Heart left ventricle (tissue), 13 donors: ENCODE measurements around the gene SCFD2.

ENCODE experiments used
- POLR2A ChIP-seq, 2 donors: fragments of 450-650 bp; IDR thresholded peaks; one replicate each; pipeline ENCODE4 v1.6.1; 2017; ENCODE audit warnings: antibody characterized with exemption in 2 of 2, mild to moderate bottlenecking in 2 of 2, moderate library complexity in 2 of 2
- TF ChIP-seq, protein P1 (sequence below), 12 donors: fragments of 200-600 bp; sonication (generic) in 4 of 12; IDR thresholded peaks; one replicate each; pipeline versions ENCODE4 v1.5.0 to v1.8.0; 2018 to 2022; ENCODE audit warnings: antibody characterized with exemption in 12 of 12, mild to moderate bottlenecking in 5 of 12
- donor health status: ischemic (EF 13 %, LVEDD 7.1; RV severe dilation, severe dysfunction).
- donor health status: DM: no; HTN: yes; CAD: no.
- donor health status: DM: no; HTN: no; CAD: no.
- donor health status: ischemic (EF 25% LVEDD 6.9; RV normal size, moderate dysfunction).
- donor health status: ischemic (EF 25% LVEDD 5.7; RV mildly dilated, moderate dysfunction).
- donor health status: ischemic (EF 35%, LVEDD 5.7; RV mildly dilated, moderate dysfunction).
- donor health status: nonischemic (EF 11% LVEDD 7.7; RV severe dilation, severe dysfunction).
- donor health status: DM: yes; HTN: yes; CAD: no.
- donor health status: PGD.
- donor health status: ischemic (EF 29% LVEDD 5.4; RV normal size, mild dysfunction).
- donor health status: nonischemic (EF 23%, LVEDD 6.1; RV moderate dilation, normal function).

DNA sequence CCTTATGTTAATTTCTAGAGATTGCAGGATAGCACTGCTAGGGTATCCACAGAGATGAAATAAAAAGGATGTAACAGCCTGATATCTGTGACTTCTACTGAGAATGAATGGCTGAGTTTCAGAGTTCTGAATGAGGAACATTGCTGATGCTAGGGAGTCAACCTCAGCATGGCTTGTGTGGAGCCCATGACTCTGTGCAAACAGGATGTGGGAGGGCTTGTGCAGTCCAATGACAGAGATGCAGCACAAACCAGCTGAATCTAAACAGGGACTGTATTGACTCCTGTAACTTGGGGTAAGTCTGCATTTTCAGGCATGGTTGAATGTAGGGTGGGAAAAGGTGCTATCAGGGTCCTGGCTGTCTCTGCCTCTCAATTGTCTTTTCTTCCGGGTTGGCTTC, 509.1 kb downstream of the SCFD2 start:
- TF ChIP-seq, protein P1, sequence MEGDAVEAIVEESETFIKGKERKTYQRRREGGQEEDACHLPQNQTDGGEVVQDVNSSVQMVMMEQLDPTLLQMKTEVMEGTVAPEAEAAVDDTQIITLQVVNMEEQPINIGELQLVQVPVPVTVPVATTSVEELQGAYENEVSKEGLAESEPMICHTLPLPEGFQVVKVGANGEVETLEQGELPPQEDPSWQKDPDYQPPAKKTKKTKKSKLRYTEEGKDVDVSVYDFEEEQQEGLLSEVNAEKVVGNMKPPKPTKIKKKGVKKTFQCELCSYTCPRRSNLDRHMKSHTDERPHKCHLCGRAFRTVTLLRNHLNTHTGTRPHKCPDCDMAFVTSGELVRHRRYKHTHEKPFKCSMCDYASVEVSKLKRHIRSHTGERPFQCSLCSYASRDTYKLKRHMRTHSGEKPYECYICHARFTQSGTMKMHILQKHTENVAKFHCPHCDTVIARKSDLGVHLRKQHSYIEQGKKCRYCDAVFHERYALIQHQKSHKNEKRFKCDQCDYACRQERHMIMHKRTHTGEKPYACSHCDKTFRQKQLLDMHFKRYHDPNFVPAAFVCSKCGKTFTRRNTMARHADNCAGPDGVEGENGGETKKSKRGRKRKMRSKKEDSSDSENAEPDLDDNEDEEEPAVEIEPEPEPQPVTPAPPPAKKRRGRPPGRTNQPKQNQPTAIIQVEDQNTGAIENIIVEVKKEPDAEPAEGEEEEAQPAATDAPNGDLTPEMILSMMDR (IDR thresholded peaks at IDR 0.05), result no peak
- no peak for TF ChIP-seq POLR2A (IDR thresholded peaks at IDR 0.05)
